Pulmonary artery endothelial cell (primary cell): ENCODE measurements around the gene KCNK16. TPM values are rescaled to one million over a fixed set of nuclear protein-coding genes. Genes with fewer than 3 reads are reported as not detected.

Experiments used
- DNase-seq: peaks from one replicate; pipeline ENCODE4 v3.0.0-alpha.2; 2011; ENCODE audit warnings: low read depth, low spot score
- total RNA-seq: library from RNA; depleted of rRNA; stranded (reverse); fragments of >200 nt; gene quantifications from 2 replicates; pipeline ENCODE4 v1.2.3, GENCODE V29; 2014

The KCNK16 gene
- total RNA-seq, 1 donor from 2014 or later: not detected

- DNase-seq: no peak
Observed at GRCh38 chr6:39341937-39342336, 19.4 kb upstream of the KCNK16 start.

GRCh38 chr6:39341352-39341751, 18.9 kb upstream of the KCNK16 start:
- DNase-seq: no peak

GRCh38 chr6:39339868-39340550, 17.5 kb upstream of the KCNK16 start:
- no peak for DNase-seq

- DNase-seq: no peak
Observed at GRCh38 chr6:39339096-39339867, 16.8 kb upstream of the KCNK16 start.

- no peak for DNase-seq
Observed at GRCh38 chr6:39338397-39338796, 15.9 kb upstream of the KCNK16 start.

GRCh38 chr6:39335780-39336545, 13.5 kb upstream of the KCNK16 start:
- no peak for DNase-seq

- no peak for DNase-seq
Observed at GRCh38 chr6:39333644-39334438, 11.3 kb upstream of the KCNK16 start.

- DNase-seq: no peak
Observed at GRCh38 chr6:39330476-39330875, 8.0 kb upstream of the KCNK16 start.

- DNase-seq: no peak
Observed at GRCh38 chr6:39330057-39330456, 7.6 kb upstream of the KCNK16 start.

- DNase-seq: no peak
Observed at GRCh38 chr6:39328066-39328465, 5.6 kb upstream of the KCNK16 start.

GRCh38 chr6:39327507-39327906, 5.0 kb upstream of the KCNK16 start:
- no peak for DNase-seq

GRCh38 chr6:39321761-39322160, 741 bp downstream of the KCNK16 start:
- no peak for DNase-seq

GRCh38 chr6:39320363-39320984, 2.0 kb downstream of the KCNK16 start:
- no peak for DNase-seq

GRCh38 chr6:39319621-39320362, 2.7 kb downstream of the KCNK16 start:
- DNase-seq: no peak

GRCh38 chr6:39317256-39317655, 5.2 kb downstream of the KCNK16 start:
- no peak for DNase-seq

- DNase-seq: no peak
Observed at GRCh38 chr6:39314273-39314795, 8.2 kb downstream of the KCNK16 start, which contains the start of gene KCNK17. Gene KCNK17 (minus strand): TSS chr6:39314419. CDS start chr6:39314320, 99 bp downstream.

- no peak for DNase-seq
Observed at GRCh38 chr6:39313526-39314272, 8.8 kb downstream of the KCNK16 start.

- DNase-seq: no peak
Observed at GRCh38 chr6:39312912-39313525, 9.5 kb downstream of the KCNK16 start.

GRCh38 chr6:39310542-39310941, 12.0 kb downstream of the KCNK16 start:
- DNase-seq: no peak
